OCI-M2 (cell line): ENCODE measurements around the gene PLD3.
"Not testable (repeated sequence)": the region's sequence is repeated elsewhere in the genome, so short reads cannot be mapped to it uniquely, and the experiment has no call there.

Experiments
- DNase-seq: peaks from one replicate; lab custom pipeline; 2025; ENCODE audit not compliant: unreplicated experiment; lab: John Stamatoyannopoulos, UW

PLD3 gene

DNA sequence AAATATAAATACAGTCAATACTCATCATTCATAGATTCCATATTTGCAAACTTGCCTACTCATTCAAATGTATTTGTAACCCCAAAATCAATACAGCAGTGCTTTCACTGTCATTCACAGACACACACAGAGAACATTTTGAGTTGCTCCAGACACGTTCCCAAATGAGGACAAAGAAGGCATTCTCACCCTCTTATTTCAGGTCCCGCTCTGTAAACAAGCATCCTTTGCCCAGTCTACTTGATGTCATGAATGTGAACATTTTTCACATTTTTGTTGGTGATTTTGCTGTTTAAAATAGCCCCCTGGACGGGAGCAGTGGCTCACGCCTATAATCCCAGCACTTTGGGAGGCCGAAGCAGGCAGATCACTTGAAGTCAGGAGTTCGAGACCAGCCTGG is 15.8 kb upstream of the PLD3 start:
- DNase-seq = no peak

DNA sequence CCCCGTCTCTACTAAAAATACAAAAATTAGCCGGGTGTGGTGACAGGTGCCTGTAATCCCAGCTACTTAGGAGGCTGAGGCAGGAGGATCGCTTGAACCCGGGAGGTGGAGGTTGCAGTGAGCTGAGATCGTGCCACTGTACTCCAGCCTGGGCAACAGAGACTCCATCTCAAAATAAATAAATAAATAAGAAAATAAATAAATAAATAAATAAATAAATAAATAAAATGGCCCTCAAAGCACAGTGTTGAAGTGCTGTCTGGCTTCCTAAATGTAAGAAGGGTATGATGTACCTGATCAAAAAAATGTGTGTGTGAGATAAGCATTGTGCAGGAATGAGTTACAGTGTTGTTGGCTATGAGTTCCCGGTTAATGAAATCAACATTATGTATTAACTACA is 15.4 kb upstream of the PLD3 start:
- not testable (repeated sequence) for DNase-seq

DNA sequence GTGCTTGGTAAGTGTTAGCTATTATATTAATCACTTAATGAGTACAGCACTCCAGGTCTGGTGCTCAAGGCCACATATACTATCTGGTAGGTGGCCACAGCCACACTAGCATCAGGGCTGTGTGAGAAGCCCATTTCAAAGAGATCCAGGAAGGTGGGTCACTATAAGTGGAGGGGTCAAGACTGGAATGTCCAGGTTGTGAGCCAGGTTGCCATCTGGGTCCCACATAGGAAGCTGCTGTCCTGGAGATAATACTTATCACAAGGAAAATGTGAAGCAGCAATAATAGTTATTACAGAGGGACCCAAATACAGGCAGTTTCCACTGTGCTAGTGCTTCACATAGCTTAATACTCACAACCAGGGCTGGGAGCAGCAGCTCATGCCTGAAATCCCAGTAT is 13.4 kb upstream of the PLD3 start:
- no peak for DNase-seq

DNA sequence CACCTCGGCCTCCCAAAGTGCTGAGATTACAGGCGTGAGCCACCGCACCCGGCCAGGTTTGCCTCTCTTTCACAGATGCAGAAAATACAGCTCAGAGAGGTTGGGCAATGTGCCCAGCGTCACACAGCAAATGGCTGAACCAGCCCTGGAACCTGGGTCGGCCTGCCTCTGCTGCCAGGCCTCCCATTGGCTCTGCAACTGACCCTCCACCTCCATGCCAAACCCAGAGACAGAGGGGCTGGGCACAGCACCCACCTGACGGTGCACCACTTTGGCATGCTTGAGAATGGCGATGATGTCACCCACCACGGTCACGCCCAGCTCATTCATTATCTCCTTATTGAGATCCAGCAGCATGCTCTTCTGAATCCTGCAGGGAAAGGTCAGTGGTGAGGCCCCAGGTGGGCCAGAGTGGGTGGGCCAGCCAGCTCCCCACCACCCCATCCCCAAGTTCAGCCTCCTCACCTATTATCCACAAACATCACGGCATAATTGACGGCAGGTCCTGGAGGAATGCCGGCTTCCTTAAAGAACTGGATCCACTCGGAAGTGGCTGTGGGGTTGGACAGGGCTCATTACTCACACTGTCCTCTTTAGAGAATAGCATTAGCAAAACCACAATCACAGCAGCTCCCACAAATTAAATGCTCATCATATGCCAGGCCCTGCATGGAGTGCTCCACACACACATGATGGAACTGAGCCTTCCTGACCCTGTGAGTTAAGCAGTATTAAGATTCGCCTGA is 12.5 kb upstream of the PLD3 start:
- DNase-seq = no peak

DNA sequence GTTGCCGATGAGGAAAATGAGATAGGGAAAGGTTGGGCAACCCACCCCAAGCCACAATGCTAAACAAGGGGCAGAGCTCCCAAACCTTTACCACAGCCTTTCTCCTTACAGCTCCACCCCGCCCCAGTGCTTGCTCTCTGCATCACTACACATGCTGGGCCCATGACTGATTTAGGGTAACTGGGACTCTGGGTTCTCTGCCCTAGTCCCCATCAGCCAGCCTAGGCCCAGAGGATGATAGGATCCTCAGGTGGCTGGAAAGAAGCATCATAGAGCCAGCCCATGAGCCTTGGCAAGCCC is 11.9 kb upstream of the PLD3 start:
- DNase-seq = no peak

DNA sequence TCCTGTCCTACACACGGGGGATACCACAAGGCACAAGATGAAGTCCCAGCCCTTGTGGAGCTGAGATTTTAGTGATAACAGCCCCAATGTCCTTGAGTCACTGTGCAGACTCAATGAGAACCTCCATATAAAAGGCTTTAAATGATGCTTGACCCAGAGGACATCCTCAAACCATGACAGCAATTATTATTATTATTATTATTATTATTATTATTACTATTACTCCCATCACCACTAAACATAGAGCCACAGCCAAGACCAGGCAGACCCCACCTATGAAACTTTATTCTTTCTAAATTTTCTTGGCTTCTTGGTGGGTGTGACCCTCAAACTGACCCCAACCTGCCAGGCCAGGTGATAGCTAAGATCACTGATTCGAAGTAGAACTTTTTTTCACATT is 11.4 kb upstream of the PLD3 start:
- DNase-seq = no peak

DNA sequence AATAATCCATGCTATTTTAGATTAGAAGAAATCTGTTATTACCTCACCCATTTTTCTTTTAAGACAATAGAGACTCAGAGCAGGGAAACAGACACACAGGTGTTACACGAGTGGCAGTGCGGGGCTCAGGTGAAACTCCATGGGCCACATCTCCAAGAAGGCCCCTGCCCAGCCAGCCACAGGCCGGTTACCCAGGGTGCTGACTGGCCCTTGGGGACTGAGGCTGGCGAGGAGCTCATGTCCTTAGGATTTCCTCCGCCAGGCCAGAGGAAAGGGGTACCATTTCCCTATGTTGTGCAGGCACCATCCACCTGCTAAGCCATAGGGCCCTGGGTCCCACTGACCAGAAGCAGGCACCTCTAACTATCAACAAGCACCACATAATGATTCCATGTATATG is 10.9 kb upstream of the PLD3 start:
- DNase-seq = no peak

DNA sequence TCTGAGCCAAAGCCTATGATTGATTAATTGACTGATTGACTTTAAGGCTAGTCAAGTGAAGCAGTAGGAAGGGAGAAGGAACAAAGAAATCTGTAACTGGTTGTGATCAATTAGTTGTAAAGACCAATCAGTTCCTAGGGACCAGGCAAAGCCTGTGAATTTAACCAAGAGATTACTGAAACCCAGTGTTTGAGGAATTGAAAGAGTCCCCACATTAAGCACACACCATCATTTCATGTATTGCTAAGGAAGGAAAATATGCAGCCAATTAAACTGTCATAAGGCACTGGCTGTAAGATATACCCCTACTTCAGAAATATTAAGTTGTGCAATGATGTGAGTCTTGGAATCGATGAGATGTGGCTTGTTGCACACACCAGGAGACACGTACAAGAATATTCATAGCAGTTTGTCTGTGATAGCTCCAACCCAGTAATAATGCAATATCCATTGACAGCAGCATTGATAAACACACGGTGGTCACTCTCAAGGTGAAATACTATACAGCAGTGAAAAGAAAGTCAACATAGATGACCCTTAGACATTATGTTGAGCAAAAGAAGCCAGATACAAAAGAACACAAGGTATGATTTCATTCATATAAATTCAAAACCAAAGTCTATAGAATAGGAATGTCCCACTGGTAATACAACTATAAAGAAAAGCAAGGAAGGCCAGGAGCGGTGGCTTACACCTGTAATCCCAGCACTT is 9.3 kb upstream of the PLD3 start:
- no peak for DNase-seq

GRCh38 chr19:40341601-40342482 is 6.7 kb upstream of the PLD3 start:
- DNase-seq = no peak

GRCh38 chr19:40342644-40343311 is 5.7 kb upstream of the PLD3 start:
- no peak for DNase-seq

GRCh38 chr19:40344422-40344821 is 4.1 kb upstream of the PLD3 start:
- DNase-seq = no peak

GRCh38 chr19:40348961-40349507 is 539 bp downstream of the PLD3 start:
- DNase-seq = peak; percentile 17

DNA sequence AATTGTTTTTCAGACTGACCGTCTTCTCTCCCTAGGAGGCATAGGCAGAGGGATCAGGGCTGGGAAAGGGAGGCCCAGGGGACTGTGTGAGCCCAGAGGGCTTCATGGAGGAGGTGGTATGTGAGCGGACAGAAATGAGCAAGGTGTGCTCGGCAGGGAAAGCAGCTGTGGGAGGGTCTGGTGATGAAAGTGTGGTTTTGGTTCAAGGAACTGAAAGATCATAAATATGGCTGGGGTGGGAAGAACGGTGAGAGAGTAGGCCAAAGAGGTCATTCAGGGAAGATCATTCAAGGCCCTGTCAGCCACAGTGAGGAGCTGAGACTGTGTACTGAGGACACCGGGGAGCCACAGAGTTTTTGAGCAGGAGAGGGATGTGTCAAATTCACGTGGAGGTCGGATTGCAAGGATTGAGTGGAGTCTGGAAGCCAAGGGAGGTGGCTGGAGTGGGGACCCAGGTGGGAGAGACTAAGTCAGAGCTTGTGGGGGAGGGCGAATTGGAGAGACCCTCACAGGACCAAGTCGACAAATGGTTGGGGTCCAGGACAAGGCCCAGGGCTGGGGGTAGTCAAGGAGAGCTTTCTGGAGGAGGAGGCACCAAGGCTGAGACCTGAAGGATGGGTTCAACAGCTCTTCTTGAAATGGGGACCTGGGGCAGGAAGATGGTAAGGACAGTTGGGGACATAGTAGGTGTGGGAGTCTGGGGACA is 7.6 kb downstream of the PLD3 start:
- DNase-seq = no peak

DNA sequence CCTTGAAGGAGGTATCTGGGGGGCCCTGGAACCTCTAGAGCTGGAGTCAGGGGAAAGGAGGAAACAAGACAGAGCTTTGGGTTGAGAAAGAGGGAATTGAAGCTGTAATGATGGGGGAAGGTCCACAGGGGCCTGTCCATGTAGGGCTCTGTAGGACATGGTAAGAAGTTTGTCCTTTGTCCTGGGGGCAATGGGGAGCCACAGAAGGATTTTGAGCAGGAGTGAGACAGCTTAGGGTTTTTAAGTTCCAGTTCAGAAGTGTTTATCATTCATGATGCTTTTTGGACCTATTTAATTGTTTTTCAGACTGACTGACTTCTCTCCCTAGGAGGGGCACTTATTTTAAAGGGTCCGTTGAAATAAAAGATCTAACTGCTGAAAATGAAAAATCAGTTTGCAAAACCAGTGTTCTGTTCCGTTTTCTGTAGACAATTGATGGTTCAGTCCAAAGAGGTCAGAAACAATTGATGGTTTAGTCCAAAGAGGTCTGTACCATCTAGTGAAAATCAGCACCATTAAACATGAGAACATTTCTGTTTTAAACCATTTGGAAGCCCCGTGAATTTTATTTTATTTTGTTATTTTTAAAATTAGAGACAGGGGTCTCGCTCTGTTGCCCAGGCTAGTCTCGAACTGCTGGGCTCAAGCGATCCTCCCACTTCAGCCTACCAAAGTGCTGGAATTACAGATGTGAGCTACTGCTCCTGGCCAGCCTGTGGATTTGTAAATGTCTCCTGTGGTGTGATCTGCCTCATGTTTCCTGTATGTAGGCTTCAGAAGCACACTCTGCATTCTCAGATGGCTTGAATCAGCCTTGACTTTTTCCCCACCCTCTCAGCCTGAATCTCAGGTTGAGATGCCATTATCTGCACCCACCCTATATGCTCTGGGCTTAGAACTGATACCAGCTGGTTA is 8.4 kb downstream of the PLD3 start:
- no peak for DNase-seq

DNA sequence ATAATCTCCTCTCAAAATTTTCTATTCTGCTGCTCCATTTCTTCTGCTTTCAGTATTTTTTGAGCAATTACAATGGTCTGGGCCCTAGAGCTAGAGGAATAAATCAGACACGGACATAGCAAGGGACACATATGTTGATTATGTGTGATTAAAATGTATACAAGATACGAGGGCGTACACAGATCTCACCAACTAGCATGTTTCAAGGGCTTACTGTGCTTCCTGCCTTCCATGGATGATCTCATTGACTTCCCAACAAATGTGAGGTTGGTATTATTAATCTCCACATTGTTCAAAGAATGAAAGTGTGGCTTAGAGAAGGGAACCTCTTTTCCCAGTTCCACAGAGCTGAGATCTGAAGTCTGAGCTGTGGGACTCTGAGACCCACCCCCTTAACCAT is 9.1 kb downstream of the PLD3 start:
- no peak for DNase-seq

- DNase-seq = no peak
These were observed 10.3 kb downstream of the PLD3 start for GRCh38 chr19:40358773-40359172.

GRCh38 chr19:40360020-40360707 is 11.7 kb downstream of the PLD3 start:
- DNase-seq = no peak

GRCh38 chr19:40360708-40361241 is 12.3 kb downstream of the PLD3 start:
- no peak for DNase-seq

DNA sequence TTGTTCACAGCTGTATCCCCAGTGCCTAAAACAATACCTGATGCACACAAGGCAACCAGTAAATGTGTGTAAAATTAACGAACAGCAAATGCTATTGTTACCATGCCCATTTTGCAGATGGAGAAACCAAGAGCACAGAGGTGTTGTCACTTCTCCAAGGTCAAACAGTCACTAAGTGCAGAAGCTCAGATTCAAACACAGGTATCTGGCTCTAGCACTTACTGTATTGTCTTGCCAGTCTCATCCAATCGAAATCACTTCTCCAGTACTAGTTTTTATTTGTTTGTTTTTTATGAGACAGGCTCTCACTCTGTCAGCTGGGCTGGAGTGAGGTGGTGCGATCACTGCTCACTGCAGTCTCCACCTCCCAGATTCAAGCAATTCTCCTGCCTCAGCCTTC is 13.7 kb downstream of the PLD3 start:
- DNase-seq = no peak
